SU-DHL-6 (cell line): Measurements from ENCODE around the gene JAML.

Experiments used
- CTCF ChIP-seq: fragments of 200-600 bp; sonication (generic); IDR thresholded peaks from one replicate; pipeline ENCODE4 v1.5.1; 2017; ENCODE audit warnings: antibody characterized with exemption, mild to moderate bottlenecking, low read length, moderate library complexity; ENCODE audit not compliant: insufficient read depth, poor library complexity, severe bottlenecking
- EZH2phosphoT487 ChIP-seq: fragments of 200-600 bp; sonication (generic), shearing (Covaris generic); conservative IDR thresholded peaks from 2 replicates; pipeline ENCODE4 v1.6.1; 2018; ENCODE audit warnings: mild to moderate bottlenecking, antibody characterized with exemption, low read length, moderate library complexity, mixed read lengths

- TF ChIP-seq CTCF = no peak
- no peak for TF ChIP-seq EZH2phosphoT487
Observed at GRCh38 chr11:118210323-118210722, 14.5 kb downstream of the JAML start.
